ENCODE measurements around the gene MYPN.
"Not testable (repeated sequence)": the region's sequence is repeated elsewhere in the genome, so short reads cannot be mapped to it uniquely, and the experiment has no call there.

The MYPN gene

DNA sequence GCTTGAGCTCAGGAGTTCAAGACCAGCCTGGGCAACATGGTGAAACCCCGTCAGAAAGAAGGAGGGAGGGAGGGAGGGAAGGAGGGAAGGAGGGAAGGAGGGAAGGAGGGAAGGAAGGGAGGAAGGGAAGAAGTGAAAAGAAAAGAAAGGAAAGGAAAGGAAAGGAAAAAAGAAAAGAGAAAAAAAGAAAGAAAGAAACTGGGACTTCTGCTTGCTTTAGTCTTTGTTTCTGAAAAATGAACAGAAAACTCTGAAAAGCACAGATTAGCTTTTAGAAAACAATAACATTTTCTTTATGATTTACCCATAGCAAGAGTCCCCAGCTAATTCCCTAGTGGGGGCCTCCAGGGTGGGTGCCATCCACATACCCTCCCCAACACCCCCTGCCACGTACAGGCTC lies 75.8 kb downstream of the MYPN start:
- TF ChIP-seq ZNF274 (IDR thresholded peaks at IDR 0.05; ENCODE audit: low read depth, low read length): no peak

DNA sequence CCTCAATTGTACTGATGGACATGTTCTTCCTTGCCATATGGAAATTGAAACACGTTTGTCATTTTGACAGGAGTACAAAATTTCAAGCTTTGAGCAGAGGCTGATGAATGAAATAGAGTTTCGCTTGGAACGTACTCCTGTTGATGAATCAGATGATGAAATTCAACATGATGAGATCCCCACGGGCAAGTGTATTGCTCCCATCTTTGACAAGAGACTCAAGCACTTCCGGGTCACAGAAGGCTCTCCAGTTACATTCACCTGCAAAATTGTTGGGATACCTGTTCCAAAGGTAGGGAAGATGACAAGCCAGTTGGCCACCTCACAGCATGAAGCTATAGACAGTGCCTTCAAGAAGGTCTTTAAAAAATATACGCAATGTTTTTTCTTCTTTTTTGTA lies 79.5 kb downstream of the MYPN start:
- no peak for TF ChIP-seq ZNF274 (IDR thresholded peaks at IDR 0.05; ENCODE audit: low read depth, low read length)
- H3K4me3 ChIP-seq (ENCODE audit: low read length): no peak overlapping the region

More for the DNA sequence above, 75.8 kb downstream of the MYPN start:
- no peak overlapping the region for H3K4me3 ChIP-seq (ENCODE audit: low read length)

DNA sequence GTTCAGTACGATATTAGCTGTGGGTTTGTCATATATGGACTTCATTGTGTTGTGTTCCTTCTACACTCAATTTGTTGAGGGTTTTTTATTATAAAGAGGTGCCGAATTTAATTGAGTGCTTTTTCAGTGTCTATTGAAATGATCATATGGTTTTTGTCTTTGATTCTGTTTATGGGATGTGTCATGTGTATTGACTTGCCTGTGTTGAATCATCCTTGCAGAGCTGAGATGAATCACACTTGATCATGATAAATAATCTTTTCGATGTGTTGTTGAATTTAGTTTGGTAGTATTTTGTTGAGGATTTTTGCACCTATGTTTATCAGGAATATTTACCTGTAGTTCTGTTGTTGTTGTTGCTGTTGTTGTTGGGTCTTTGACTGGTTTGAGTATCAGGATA lies 82.8 kb downstream of the MYPN start:
- H3K4me3 ChIP-seq (ENCODE audit: low read length): no peak overlapping the region
- no peak for TF ChIP-seq ZNF274 (IDR thresholded peaks at IDR 0.05; ENCODE audit: low read depth, low read length)

DNA sequence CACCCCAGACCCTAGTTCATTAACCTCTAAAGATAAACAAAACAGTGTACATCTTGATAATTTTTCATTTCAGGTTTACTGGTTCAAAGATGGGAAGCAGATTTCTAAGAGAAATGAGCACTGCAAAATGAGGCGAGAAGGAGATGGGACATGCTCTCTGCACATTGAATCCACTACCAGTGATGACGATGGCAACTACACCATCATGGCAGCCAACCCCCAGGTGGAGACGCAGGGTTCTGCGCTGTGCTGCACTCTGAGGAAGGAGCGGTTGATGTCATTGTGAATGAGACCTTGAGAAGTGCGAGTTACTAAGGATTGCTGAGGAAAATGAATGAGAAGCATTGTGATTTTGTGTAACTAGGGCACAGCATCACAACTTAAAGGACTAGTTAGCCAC lies 85.0 kb downstream of the MYPN start:
- no peak for TF ChIP-seq ZNF274 (IDR thresholded peaks at IDR 0.05; ENCODE audit: low read depth, low read length)
- no peak overlapping the region for H3K4me3 ChIP-seq (ENCODE audit: low read length)

DNA sequence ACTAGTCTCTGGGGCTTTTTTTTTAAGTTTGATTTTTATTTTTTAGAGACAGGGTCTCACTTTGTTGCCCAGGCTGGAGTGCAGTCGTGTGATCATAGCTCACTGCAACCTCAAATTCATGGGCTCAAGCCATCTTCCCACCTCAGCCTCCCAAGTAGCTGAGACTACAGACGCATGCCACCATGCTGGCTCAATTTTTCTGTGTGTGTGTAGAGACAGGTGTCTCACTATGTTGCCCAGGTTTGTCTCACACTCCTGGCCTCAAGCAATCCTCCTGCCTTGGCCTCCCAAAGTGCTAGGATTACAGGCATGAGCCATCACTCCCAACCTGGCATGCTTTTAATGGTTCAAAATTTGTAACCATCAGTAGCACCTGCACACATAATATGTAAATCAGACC lies 86.5 kb downstream of the MYPN start:
- not testable (repeated sequence) for H3K4me3 ChIP-seq (ENCODE audit: low read length)

DNA sequence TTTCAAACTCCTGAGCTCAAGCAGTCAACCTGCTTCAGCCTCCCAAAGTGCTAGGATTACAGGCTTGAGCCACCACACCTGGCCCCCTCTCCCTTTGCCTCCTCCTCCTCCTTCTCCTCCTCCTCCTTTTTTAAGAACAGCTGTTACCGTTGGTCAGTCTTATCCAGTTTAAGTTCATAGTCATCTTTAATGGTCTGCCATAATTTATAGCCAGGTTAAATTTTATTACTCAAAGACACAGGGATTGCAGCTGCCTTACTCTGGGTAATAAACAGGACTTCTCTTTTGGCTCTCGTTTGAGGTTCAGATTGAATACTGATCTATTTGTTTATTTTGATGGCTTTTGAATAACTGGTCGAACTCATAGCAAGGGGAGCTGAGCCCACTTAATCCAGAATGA lies 87.4 kb downstream of the MYPN start:
- no peak for TF ChIP-seq ZNF274 (IDR thresholded peaks at IDR 0.05; ENCODE audit: low read depth, low read length)
- H3K4me3 ChIP-seq (ENCODE audit: low read length): no peak overlapping the region

DNA sequence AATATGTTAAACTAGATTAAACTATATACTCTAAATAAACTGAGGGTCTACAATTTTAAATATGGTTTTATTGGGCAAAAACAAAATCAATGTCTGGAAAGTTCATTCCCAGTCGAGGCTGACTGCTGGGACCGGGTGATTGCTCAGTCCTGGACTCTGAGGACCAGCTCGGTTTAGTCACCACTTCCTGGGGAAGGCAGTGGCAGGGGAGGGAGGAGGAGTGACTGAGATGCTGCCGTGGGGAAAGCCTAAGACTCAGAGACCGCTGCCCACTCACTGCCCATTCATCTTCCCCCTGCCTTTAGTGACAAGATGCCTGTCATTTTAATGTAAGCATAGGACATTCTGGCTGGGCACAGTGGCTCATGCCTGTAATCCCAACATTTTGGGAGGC lies 93.7 kb downstream of the MYPN start:
- no peak for TF ChIP-seq ZNF274 (IDR thresholded peaks at IDR 0.05; ENCODE audit: low read depth, low read length)
- no peak overlapping the region for H3K4me3 ChIP-seq (ENCODE audit: low read length)

DNA sequence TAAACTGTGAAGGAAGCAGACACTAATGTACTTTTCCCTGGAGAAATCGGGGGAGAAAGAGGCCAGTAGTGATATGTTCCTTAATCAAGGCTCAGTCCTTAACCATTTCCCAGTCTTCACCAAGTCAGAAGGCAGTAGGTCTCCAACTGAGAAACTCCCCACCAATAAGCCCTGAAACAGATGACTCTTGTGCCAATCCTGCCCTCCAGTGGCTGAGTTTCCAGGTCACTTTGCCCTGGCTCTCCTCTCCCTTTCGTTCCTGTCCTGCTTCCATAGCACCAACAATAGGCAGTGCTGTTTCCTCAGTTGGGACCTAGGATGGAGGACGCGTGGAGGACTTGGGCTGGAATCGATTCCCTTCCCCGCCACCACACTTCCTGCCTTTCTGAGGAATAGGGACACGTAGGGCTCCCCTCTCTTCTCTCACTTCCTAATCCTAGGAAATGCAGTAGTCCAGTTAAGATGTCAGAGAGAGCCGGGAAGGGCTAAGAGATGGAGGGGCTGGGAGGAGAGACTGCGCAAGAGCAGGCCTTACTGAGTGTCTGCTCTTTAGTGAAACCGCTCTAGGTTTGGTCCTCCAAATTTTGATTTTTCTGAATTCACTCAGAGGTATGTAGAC lies 99.2 kb downstream of the MYPN start:
- no peak for TF ChIP-seq ZNF274 (IDR thresholded peaks at IDR 0.05; ENCODE audit: low read depth, low read length)

DNA sequence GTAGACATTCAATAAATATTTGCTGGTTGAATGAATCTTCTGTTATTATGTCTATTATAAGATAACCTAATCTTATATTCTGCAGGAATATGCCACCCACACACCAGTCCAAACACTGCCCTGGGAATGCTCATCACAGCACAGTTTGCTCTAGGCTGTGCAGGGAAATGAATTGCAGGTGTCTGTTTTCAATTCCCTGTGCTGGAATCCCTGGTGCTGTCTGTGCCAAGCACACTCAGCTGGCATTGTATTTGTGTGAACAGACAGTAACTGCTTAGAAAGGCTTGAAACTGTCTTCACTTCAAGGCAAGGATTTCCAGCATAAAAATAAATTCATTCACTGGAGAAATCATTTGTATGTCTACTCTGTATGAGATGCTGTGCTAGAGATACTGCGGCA lies 102.4 kb downstream of the MYPN start:
- H3K4me3 ChIP-seq (ENCODE audit: low read length): no peak overlapping the region
- TF ChIP-seq ZNF274 (IDR thresholded peaks at IDR 0.05; ENCODE audit: low read depth, low read length): no peak

More for the DNA sequence above, 99.2 kb downstream of the MYPN start:
- no peak overlapping the region for H3K4me3 ChIP-seq (ENCODE audit: low read length)

DNA sequence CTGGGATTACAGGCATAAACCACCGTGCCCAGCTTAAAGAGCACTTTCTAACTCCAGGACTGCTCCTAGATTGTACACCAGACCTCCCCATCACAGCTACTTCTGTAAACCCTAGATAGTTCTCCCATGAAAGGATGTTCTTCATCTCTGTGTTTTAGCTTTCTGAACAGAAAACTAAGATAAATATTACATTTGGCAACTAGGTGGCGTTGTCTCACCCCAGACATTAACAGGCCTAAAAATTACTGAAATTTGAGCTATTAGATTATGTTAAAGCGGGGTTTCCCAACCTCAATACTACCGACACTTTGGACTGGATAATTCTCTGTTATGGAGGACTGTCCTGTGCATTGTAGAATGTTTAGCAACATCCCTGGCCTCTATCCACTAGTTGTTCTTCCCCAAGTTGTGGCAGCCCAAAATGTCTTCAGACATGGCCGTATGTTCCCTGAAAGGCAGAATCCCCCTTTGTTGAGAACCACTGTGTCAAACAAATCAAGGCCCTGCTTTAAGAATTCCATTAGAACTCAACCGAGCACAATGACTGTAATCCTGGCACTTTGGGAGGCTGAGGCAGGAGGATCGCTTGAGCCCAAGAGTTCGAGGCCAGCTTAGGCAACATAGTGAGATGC lies 103.5 kb downstream of the MYPN start:
- TF ChIP-seq ZNF274 (IDR thresholded peaks at IDR 0.05; ENCODE audit: low read depth, low read length): no peak
- H3K4me3 ChIP-seq (ENCODE audit: low read length): no peak overlapping the region

DNA sequence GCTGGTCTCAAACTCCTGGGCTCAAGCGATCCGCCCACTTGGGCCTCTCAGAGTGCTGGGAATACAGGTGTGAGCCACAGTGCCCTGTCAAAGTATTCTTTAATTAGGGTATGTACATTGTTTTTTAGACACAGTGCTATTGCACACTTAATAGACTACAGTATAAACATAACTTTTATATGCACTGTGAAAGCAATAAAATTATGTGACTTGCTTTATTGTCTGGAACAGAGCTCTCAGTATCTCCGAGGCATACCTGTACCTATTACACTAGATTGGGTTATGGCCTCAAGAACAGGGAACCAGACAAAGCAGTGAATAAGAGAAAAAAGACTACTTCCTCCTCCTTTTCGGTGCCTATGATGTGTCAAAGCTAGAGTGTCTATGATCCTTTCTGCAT lies 109.5 kb downstream of the MYPN start:
- TF ChIP-seq ZNF274 (IDR thresholded peaks at IDR 0.05; ENCODE audit: low read depth, low read length): no peak
- H3K4me3 ChIP-seq (ENCODE audit: low read length): no peak overlapping the region

DNA sequence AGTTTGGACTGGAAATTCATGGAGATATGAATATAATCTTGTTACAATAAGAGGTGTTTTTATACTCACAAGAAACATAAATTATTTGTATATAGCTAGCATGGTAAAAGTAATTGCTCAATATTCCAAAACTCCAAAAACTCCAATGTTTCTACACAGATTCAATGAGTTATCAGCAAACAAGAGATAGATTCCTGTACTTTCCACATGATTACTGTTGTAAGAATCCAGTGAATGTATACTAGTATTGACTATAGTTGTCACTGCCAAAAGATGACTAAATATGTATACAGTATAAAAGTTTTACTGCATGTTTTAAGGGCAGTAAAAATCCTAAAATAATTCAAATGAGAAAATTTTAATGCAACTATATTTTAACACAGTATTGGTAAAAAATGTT lies 111.9 kb downstream of the MYPN start:
- no peak for TF ChIP-seq ZNF274 (IDR thresholded peaks at IDR 0.05; ENCODE audit: low read depth, low read length)

DNA sequence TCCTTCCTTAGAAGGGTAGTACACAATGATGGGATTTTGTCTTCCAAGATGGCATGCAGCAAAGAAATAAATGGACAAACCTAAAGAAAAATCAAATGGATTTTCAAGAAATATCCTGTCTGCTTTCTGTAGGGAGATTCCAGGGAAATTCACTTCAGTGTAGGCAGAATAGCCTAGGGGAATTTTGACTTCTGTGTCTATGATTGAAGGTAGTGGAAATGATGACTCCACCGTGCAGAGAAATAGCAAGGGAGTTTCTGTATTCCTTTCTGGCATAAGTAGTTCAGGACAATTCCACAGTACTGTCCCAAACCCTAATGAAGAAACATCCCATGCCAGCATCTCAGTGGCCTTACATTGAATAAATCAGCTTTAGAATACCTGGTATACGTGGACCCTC lies 113.1 kb downstream of the MYPN start:
- no peak for TF ChIP-seq ZNF274 (IDR thresholded peaks at IDR 0.05; ENCODE audit: low read depth, low read length)
- H3K4me3 ChIP-seq (ENCODE audit: low read length): no peak overlapping the region

More for the DNA sequence above, 111.9 kb downstream of the MYPN start:
- no peak overlapping the region for H3K4me3 ChIP-seq (ENCODE audit: low read length)

DNA sequence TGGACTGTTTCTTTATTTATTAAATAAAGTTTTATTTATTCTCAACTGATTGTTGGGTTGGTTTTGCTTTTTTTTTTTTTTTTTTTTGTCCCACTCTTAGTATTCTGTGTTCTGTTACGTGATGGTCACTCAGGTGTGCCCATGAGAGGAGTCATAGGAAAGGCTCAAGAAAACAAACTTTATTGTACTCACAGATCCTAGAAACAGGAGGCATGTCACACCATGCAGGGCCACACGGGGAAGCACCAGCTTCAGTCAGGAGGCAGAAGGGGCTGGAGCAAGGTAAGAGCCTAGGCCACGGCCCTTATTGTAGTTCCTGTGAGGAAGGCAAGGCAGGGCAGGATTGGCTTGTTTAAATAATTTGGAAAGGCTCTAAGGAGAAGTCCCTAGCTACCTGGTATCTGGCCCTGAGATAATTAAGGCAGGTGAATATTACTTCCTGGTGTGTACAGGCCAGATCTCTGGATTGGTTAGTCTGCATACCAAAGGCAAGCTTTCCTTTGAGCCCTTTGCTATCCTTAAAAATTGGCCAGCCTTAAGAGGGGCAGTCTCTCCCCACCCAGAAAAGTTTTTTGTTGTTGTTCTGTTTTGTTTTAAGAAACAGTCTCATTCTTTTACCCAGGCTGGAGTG lies 114.4 kb downstream of the MYPN start:
- no peak overlapping the region for H3K4me3 ChIP-seq (ENCODE audit: low read length)
- TF ChIP-seq ZNF274 (IDR thresholded peaks at IDR 0.05; ENCODE audit: low read depth, low read length): no peak

DNA sequence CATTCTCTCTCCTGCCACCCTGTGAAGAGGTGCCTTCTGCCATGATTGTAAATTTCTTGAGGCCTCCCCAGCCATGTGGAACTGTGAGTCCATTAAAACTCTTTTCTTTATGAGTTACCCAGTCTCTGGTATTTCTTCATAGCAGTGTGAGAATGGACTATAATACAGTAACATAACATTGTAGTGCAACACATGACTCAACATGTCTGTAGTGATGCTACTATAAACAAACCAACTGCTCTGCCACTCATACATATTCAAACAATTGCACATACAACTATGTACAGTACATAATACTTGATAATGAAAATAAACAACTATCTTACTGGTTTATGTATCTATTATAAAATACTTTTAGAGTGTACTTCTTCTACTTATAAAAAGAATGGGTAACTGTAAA lies 115.5 kb downstream of the MYPN start:
- TF ChIP-seq ZNF274 (IDR thresholded peaks at IDR 0.05; ENCODE audit: low read depth, low read length): no peak
- H3K4me3 ChIP-seq (ENCODE audit: low read length): no peak overlapping the region

Data from GM08714 (cell line).